NCI-H2081 (cell line): ENCODE data around the gene ABCA8.
"Not testable (repeated sequence)": the region's sequence is repeated elsewhere in the genome, so short reads cannot be mapped to it uniquely, and the experiment has no call there.

Experiments used
- DNase-seq, 2 experiments: peaks; one replicate each; lab custom pipeline; 2025; lab: John Stamatoyannopoulos, UW

The ABCA8 gene

GRCh38 chr17:68829211-68829610, 126.0 kb downstream of the ABCA8 start:
- no peak for DNase-seq

- DNase-seq: no peak
Measured at GRCh38 chr17:68824707-68825106, 130.5 kb downstream of the ABCA8 start.

GRCh38 chr17:68824185-68824584, 131.0 kb downstream of the ABCA8 start:
- DNase-seq: not testable (repeated sequence)

- DNase-seq: no peak
Measured at GRCh38 chr17:68822719-68823289, 132.4 kb downstream of the ABCA8 start.

GRCh38 chr17:68821860-68822696, 133.1 kb downstream of the ABCA8 start:
- no peak for DNase-seq

GRCh38 chr17:68820825-68821481, 134.2 kb downstream of the ABCA8 start:
- no peak for DNase-seq

- no peak for DNase-seq
Measured at GRCh38 chr17:68820476-68820824, 134.7 kb downstream of the ABCA8 start.

- no peak for DNase-seq
Measured at GRCh38 chr17:68819465-68819864, 135.7 kb downstream of the ABCA8 start.
